Measurements from ENCODE around the gene ARID3A. TPM values are rescaled to one million over a fixed set of nuclear protein-coding genes. Genes with fewer than 3 reads are reported as not detected.
A peak's percentile ranks its signal among the peaks of the same experiment; 100 is the strongest.

The ARID3A gene
- total and polyA plus RNA-seq, 2 of the 13 experiments (the other 11 are each of a cell fraction or from before 2014, with no cell fraction given), result 71.3 to 77.9 TPM

DNA sequence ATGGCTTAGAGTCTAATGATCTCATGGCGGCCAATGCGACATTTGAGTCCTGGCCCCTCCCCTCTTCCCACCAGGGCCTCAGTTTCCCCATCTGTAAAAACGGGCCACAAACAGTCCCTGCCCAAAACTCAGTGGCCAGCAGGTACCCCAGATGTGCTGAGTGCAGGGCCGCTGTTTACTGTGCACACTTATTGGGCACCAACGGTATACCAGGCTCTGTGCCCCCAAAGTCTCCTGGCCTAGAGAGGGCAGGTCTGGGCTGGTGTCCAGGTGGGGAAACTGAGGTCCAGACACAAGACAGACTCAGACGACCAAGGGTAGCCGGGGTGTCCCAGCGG lies 34.7 kb downstream of the ARID3A start:
- Histone ChIP-seq H3K79me2 (ENCODE audit: insufficient read depth, low read length) (peaks cover 55% of the 10 kb centered on the region), H3K9ac (ENCODE audit: insufficient read depth, low read depth, low read length) (peak overlapping the region; percentile 55), H3K4me3 (replicated peaks in 1 of 3; ENCODE audit: insufficient read depth in 1 of 3, low read depth in 2 of 3, low read length in 3 of 3) (peak overlapping the region in 2 of 3 experiments; percentile 34 to 52; a peak in 3 of 6 replicates), H3K4me1 (ENCODE audit: insufficient read depth, low read length) (peaks cover 72% of the 10 kb centered on the region), H3K4me2 (ENCODE audit: low read depth, low read length) (peak overlapping the region; percentile 68), H2AFZ (ENCODE audit: low read length) (no peak overlapping the region), H3K9me3 (ENCODE audit: low read length) (no peaks in the 10 kb centered on the region), H3K27ac (ENCODE audit: extremely low read length, insufficient read depth, low read length) (peak overlapping the region; percentile 74), H3K27me3 (ENCODE audit: control insufficient read depth in 1 of 2, insufficient read depth in 2 of 2, low read length in 2 of 2) (no peaks in the 10 kb centered on the region), H4K20me1 (ENCODE audit: insufficient read depth, low read length) (no peaks in the 10 kb centered on the region), H3K36me3 (replicated peaks in 1 of 2; ENCODE audit: control insufficient read depth in 1 of 2, insufficient read depth in 2 of 2, low read length in 2 of 2) (peaks cover 23 to 52% of the 10 kb centered on the region in 2 experiments; a peak in 4 of 5 replicates)
- intact Hi-C loops (cut with micrococcal nuclease; ENCODE audit: unreplicated experiment), result no loop called here
- CTCF ChIA-PET (ENCODE audit: low intra/inter-chr PET ratio, low total read pairs), result no interaction called here
- in situ Hi-C loops (cut with HindIII; ENCODE audit: extremely low pct_ligation_motif_present, low pct_unique_long_range_greater_than_20kb), result loop anchor here (5.0 kb wide), 1 partner anchor 33 kb away; the partner anchor contains the start of gene ARID3A
- DNase-seq (ENCODE audit: low spot score) (no peak), FAIRE-seq (no peak), ATAC-seq (peak; percentile 1; the same call in 1 of the 3 replicates)
- POLR2A ChIA-PET, result interaction anchor here (0.6 to 4.6 kb wide), 8 partner anchors 8 to 37 kb away, joined by 3 to 49 read pairs (median 8); partner anchors contain the start of gene WDR18
- WGBS (ENCODE audit: low lambda C conversion rate), result 66% methylated on average over 7 of the region's 8 CpGs
- TSS peak; percentile 87 for BruUV-seq (replicated peaks)
- TF ChIP-seq ZNF180 (CRISPR knock-in tag; IDR thresholded peaks at IDR 0.05; ENCODE audit: borderline replicate concordance, low read depth) (no peak), CBX1 (IDR thresholded peaks at IDR 0.05; ENCODE audit: low read depth) (peak; percentile 16), ZSCAN29 (CRISPR knock-in tag; conservative IDR thresholded peaks at IDR 0.05) (no peak), ZNF256 (CRISPR knock-in tag; conservative IDR thresholded peaks at IDR 0.05) (no peak), ADNP (CRISPR knock-in tag; IDR thresholded peaks at IDR 0.05) (peak; percentile 51; the same call in 1 of the 2 replicates), ZNF556 (CRISPR knock-in tag; IDR thresholded peaks at IDR 0.05; ENCODE audit: borderline replicate concordance) (no peak), ZNF562 (CRISPR knock-in tag; IDR thresholded peaks at IDR 0.05; ENCODE audit: borderline replicate concordance) (no peak), ZNF546 (CRISPR knock-in tag; conservative IDR thresholded peaks at IDR 0.05) (no peak), ZNF567 (CRISPR knock-in tag; IDR thresholded peaks at IDR 0.05; ENCODE audit: borderline replicate concordance) (no peak), ZBED4 (CRISPR knock-in tag; IDR thresholded peaks at IDR 0.05; ENCODE audit: borderline replicate concordance) (no peak), SP5 (CRISPR knock-in tag; IDR thresholded peaks at IDR 0.05; ENCODE audit: borderline replicate concordance, low read depth) (no peak), ZEB1 (IDR thresholded peaks at IDR 0.05; ENCODE audit: insufficient replicate concordance, low read depth) (no peak), ZNF451 (CRISPR knock-in tag; IDR thresholded peaks at IDR 0.05) (no peak), TEAD3 (CRISPR knock-in tag; optimal IDR thresholded peaks at IDR 0.05; ENCODE audit: borderline replicate concordance) (no peak), NFATC3 (CRISPR knock-in tag; IDR thresholded peaks at IDR 0.05) (no peak), ZSCAN12 (CRISPR knock-in tag; IDR thresholded peaks at IDR 0.05) (0 out of 2 replicates have a peak, but pooled peaks have one; percentile 49)
- TF ChIP-seq, protein P1, sequence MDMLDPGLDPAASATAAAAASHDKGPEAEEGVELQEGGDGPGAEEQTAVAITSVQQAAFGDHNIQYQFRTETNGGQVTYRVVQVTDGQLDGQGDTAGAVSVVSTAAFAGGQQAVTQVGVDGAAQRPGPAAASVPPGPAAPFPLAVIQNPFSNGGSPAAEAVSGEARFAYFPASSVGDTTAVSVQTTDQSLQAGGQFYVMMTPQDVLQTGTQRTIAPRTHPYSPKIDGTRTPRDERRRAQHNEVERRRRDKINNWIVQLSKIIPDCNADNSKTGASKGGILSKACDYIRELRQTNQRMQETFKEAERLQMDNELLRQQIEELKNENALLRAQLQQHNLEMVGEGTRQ (IDR thresholded peaks at IDR 0.05; ENCODE audit: low read depth, low read length), result no peak
- TF ChIP-seq, protein P1 (CRISPR knock-in tag; IDR thresholded peaks at IDR 0.05; ENCODE audit: borderline replicate concordance), result no peak
- TF ChIP-seq, protein P2, sequence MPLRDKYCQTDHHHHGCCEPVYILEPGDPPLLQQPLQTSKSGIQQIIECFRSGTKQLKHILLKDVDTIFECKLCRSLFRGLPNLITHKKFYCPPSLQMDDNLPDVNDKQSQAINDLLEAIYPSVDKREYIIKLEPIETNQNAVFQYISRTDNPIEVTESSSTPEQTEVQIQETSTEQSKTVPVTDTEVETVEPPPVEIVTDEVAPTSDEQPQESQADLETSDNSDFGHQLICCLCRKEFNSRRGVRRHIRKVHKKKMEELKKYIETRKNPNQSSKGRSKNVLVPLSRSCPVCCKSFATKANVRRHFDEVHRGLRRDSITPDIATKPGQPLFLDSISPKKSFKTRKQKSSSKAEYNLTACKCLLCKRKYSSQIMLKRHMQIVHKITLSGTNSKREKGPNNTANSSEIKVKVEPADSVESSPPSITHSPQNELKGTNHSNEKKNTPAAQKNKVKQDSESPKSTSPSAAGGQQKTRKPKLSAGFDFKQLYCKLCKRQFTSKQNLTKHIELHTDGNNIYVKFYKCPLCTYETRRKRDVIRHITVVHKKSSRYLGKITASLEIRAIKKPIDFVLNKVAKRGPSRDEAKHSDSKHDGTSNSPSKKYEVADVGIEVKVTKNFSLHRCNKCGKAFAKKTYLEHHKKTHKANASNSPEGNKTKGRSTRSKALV (CRISPR knock-in tag; IDR thresholded peaks at IDR 0.05), result no peak

All from HepG2 (cell line).